RWPE1 (cell line): ENCODE data around the gene PLCB1.

Experiments used
- CTCF ChIA-PET: fragments of 350-600 bp; sonication (Branson Sonifier 250); formaldehyde crosslinking; extraction: SDS; loops from one replicate; lab custom pipeline; 2021; lab: Yijun Ruan, JAX
- POLR2A ChIA-PET: fragments of 400-600 bp; formaldehyde crosslinking; extraction: SDS; loops from one replicate; lab custom pipeline; 2020; ENCODE audit warnings: antibody characterized with exemption; ENCODE audit not compliant: low non-redundant PET; lab: Yijun Ruan, JAX
- DNase-seq: peaks from one replicate; pipeline ENCODE4 v3.0.0; 2012; ENCODE audit warnings: low spot score
- H3K27ac ChIP-seq: fragments of 450-650 bp; 2 replicates; pipeline ENCODE4 v1.5.1; 2017
- TF ChIP-seq, protein P1 (sequence below): fragments of 450-650 bp; conservative IDR thresholded peaks from 2 replicates; pipeline ENCODE4 v1.5.1; 2017; ENCODE audit warnings: low read depth, mild to moderate bottlenecking

Gene PLCB1

DNA sequence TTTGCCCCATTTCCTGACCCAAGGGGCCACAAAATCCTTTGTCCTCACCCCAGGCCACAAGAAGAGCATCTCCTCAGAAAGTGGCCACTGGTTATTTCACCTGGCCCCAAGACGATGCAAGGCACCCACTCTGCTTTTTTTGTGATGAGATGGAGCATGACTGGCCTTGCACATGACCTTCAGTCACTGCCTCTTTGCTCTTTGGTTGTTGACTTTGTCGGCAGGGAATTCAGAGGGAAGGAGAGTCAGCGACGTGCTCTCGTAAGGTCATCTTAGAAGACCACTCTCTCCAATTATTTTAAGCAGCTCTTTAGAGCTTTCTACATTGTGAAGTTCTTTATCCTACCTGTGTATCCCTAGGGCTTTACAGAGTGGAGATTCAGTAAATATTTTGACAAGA lies 306.7 kb downstream of the PLCB1 start:
- ChIA-PET CTCF (no interaction called here), POLR2A (no interaction called here)
- H3K27ac ChIP-seq, result no peak overlapping the region
- TF ChIP-seq, protein P1, sequence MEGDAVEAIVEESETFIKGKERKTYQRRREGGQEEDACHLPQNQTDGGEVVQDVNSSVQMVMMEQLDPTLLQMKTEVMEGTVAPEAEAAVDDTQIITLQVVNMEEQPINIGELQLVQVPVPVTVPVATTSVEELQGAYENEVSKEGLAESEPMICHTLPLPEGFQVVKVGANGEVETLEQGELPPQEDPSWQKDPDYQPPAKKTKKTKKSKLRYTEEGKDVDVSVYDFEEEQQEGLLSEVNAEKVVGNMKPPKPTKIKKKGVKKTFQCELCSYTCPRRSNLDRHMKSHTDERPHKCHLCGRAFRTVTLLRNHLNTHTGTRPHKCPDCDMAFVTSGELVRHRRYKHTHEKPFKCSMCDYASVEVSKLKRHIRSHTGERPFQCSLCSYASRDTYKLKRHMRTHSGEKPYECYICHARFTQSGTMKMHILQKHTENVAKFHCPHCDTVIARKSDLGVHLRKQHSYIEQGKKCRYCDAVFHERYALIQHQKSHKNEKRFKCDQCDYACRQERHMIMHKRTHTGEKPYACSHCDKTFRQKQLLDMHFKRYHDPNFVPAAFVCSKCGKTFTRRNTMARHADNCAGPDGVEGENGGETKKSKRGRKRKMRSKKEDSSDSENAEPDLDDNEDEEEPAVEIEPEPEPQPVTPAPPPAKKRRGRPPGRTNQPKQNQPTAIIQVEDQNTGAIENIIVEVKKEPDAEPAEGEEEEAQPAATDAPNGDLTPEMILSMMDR, result no peak
- DNase-seq, result no peak

DNA sequence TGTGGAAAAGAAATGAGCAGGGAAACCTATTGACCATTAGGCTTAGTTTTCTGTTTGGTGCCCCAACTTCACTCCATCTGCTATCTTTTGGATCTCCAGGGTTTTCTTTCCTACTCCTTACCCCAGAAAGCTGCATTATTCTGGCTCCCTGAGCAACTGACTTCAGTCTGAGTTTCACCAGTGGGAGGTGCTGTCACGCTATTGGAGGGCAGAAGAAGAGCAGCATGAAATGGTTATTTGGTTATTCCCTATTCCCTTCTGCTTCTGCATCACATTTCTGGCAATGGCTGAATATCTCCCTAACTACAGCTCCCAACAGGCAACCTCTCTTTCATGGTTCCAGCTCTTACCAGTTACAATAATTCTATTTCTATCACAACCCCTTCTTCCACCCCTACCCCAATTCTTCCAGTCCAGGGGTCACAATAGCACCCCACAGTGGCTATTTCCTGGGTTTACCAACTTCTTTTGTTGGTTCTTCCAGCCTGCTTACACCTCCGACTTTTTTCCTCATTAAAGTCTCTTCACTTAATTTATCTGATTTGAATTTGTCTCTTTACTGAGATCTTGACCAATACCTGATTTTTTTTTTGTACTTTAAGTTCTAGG lies 311.5 kb downstream of the PLCB1 start:
- H3K27ac ChIP-seq, result no peak overlapping the region
- CTCF ChIA-PET, result no interaction called here
- TF ChIP-seq, protein P1, result no peak
- DNase-seq, result no peak
- POLR2A ChIA-PET, result no interaction called here

DNA sequence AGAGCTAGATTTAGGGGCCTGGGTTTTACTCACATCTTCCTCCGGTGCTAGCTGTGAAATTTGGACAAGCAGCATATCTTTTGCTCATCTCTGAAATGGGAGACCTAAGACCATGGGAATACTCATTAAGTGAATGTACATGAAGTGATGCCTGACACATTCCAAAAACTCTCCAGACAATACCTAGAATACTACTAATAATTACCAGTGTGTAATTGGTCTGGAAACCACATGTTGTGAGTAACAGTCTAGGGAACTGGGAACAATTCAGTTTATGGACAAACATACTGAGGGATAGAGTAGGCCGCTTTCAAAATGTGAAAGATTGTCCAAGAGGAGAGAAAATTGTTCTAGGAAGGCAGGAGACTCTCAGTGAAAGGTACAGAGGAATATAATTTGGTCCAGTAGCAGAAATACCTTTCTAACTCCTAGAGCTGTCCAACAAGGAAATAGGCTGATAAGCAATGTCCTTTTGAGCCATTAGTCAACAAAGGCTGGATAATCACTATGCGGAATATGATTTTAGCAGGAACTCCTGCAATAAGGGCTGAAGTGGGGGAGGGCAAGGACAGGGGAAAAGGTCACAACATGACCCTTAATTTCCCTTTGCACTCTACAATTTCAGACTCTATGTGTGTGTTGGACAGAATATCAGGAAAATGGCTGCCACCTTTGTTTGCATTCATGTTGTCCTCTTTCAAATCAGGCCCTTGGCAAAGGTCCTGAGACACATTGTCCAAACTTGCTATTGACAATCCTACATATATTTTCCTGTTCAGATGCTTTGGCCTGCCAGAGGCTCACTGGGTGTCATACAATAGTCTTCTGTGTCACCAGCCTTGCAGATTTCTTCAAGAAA lies 315.4 kb downstream of the PLCB1 start:
- ChIA-PET POLR2A (no interaction called here), CTCF (no interaction called here)
- H3K27ac ChIP-seq, result no peak overlapping the region
- TF ChIP-seq, protein P1, result no peak
- no peak for DNase-seq

DNA sequence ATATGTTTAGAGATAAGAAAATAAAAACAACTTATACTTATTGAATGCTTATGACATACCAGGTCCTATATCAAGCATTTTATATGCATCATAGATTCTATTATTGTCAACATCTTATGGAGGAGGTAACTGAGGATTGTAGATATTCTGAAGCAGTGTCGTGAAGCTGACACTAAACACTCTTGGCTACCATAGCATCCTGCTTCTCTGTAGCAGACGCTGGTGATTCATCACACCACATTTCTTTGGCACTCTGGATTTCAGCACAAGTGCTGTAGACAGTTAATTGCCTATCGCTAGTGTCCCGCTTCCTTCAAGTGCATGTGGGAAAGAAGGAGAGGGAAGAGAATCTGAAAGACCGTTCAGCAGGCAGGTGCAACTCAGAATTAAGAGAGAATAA lies 317.1 kb downstream of the PLCB1 start:
- TF ChIP-seq, protein P1, result no peak
- ChIA-PET CTCF (interaction anchor here (0.6 kb wide), 1 partner anchor 224 kb away, joined by 3 read pairs; no protein-coding TSS in a partner anchor), POLR2A (no interaction called here)
- no peak overlapping the region for H3K27ac ChIP-seq
- no peak for DNase-seq

DNA sequence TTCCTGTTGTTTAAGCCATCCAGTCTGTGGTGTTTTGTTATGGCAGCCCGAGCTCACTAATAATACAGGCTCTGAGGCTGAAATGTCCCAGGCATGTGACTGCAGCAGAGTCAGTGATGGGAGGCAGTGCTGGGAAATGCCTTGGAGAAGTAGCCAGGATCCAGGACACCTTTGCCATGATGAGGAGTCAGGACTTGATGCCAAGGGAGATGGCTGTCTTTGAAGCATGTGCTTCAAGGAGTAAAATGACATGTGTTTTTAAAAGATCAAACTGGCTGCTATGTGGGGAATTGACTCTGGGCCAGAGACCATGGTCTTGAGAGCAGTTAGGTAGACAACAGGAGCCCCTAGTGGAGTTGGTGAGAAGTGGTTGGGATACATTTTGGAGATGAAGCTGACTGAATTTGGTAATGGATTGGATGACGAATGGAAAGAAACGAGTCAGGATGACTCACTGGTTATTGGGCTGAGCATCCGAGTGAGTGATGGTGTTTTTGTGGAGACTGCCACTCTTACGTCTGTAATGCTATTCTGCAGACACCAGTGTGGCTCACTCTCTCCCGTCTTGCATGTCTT lies 322.2 kb downstream of the PLCB1 start:
- DNase-seq, result peak; percentile 55
- CTCF ChIA-PET, result interaction anchor here (0.7 kb wide), 1 partner anchor 313 kb away, joined by 3 read pairs; no protein-coding TSS in a partner anchor
- TF ChIP-seq, protein P1, result no peak; the same call in 1 of the 2 replicates
- POLR2A ChIA-PET, result no interaction called here
- no peak overlapping the region for H3K27ac ChIP-seq

DNA sequence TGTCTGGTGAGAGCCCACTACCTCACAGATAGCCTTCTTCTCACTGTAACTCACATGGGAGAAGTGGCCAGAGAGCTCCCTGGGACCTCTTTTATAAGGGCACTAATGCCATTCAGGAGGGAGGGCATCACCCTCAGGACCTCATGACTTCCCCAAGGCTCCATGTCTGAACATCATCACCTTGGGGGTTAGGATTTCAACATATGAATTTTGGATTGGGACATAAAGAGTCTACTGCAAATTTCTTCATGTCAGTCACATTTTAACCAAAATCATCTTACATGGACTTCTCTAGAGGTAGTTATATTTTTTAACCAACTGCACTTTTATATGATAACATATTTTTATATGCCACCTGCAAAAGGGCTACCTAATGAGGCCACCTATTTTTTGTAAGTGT lies 324.7 kb downstream of the PLCB1 start:
- TF ChIP-seq, protein P1, result no peak
- no peak overlapping the region for H3K27ac ChIP-seq
- ChIA-PET POLR2A (no interaction called here), CTCF (interaction anchor here (0.6 kb wide), 1 partner anchor 1130 kb away, joined by 3 read pairs; no protein-coding TSS in a partner anchor)
- DNase-seq, result no peak
